Fibroblast of lung (primary cell): ENCODE results near the gene ABCA4.

Experiments used
- CTCF ChIP-seq, 2 donors: IDR thresholded peaks in 1 of 2; conservative IDR thresholded peaks in 1 of 2; 1 replicate in 1 of 2; 2 replicates in 1 of 2; pipeline ENCODE4 v1.5.1; 2011 to 2012; ENCODE audit warnings: low read length in 2 of 2, control low read depth in 1 of 2, inconsistent platforms in 1 of 2, low read depth in 1 of 2, mild to moderate bottlenecking in 1 of 2
- EZH2 ChIP-seq: IDR thresholded peaks from 2 replicates; pipeline ENCODE4 v1.5.1; 2012; ENCODE audit warnings: low read length, control low read depth, mild to moderate bottlenecking; ENCODE audit errors: missing control alignments

- TF ChIP-seq CTCF (conservative IDR thresholded peaks at IDR 0.05 in 1 of 2, IDR thresholded peaks at IDR 0.05 in 1 of 2; ENCODE audit: low read depth in 1 of 2, low read length in 2 of 2), result no peak
- no peak for TF ChIP-seq EZH2
These were observed 965 bp downstream of the ABCA4 start for GRCh38 chr1:94119796-94120569.
